ENCODE data around the gene TOMM20L.

The TOMM20L gene

GRCh38 chr14:58427281-58428117 lies 31.8 kb downstream of the TOMM20L start, which contains the start of the genes KIAA0586 and TIMM9:
Gene KIAA0586, plus strand, starts transcription at chr14:58427719. Its CDS starts 546 bp downstream, at chr14:58428265.
Gene TIMM9, minus strand, starts transcription at chr14:58427531. Its CDS starts 15,586 bp downstream, at chr14:58411945.
- DNase-seq: peak; percentile 97

- no peak for DNase-seq
Observed at GRCh38 chr14:58428118-58428683, 32.5 kb downstream of the TOMM20L start.

- no peak for DNase-seq
Observed at GRCh38 chr14:58430156-58430555, 34.4 kb downstream of the TOMM20L start.

GRCh38 chr14:58439476-58439875 lies 43.7 kb downstream of the TOMM20L start:
- no peak for DNase-seq

- DNase-seq: no peak
Observed at GRCh38 chr14:58444627-58445026, 48.9 kb downstream of the TOMM20L start.

- DNase-seq: no peak
Observed at GRCh38 chr14:58455593-58456265, 60.0 kb downstream of the TOMM20L start.

Data from stimulated activated naive CD4-positive, alpha-beta T cell treated with Interleukin-2 at 50 U/mL for 16 hours (primary cell).